Kasumi-1 (cell line): ENCODE measurements around the gene APBA1.

Experiments used
- DNase-seq, 2 experiments: peaks; one replicate each; lab custom pipeline; 2025; lab: John Stamatoyannopoulos, UW

Gene APBA1

DNA sequence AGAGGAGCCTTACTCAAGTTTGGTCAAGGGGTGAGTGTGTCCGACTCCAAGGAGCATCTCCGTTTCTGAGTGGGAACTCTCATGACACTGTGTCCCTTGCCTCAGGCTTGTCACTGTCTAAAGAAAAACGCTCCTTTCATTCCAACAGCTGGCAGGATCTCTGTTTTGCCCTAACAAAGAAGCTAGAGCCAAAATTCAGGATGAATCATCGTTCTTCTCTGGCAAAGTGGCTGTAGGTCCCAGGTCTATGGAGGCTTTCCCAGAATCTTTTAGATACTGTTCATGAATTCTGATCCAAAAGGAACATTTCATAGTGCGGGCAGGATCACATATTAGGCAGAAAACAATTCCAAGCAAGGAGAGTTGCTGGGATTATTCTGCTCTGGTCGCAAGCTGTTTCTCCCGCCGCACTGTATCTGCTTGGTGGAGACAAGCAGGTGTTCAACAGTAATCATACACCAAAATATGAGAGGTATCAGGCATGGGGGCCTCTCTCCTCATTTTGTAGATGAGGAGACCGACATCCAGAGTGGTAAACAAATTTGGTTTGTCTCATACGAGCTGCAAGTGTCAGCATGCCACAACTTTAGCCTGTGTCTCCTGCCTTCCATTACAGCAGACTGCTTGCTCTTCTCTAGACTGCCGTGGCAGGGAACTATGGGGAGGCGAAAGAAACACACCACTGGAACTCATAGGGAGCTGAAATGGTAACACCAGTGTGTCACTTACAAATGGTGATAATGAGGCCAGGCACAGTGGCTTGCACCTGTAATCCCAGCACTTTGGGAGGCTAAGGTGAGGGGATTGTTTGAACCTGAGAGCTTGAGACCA is 274.6 kb downstream of the APBA1 start:
- DNase-seq = no peak

DNA sequence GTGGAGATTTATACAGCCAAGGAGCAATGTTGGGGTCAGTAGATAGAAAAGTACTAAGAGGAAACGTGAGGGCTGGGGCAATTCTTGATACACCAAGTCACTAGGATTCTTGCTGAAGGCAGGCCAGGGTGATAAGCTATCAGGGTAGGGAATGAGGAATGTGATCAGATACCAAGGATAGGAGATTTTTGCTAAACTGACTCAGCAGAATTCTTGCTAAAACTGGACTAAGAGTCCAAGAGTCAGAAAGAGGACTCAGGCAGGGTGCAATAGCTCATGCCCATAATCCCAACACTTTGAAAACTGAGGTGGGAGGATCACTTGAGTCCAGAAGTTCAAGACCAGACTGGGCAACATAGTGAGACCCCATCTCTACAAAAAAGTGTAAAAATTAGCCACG is 275.4 kb downstream of the APBA1 start:
- DNase-seq = no peak

GRCh38 chr9:69395718-69396117 is 276.5 kb downstream of the APBA1 start:
- no peak for DNase-seq

- no peak for DNase-seq
Measured at GRCh38 chr9:69393425-69393824, 278.7 kb downstream of the APBA1 start.

GRCh38 chr9:69392826-69393225 is 279.3 kb downstream of the APBA1 start:
- DNase-seq = no peak

DNA sequence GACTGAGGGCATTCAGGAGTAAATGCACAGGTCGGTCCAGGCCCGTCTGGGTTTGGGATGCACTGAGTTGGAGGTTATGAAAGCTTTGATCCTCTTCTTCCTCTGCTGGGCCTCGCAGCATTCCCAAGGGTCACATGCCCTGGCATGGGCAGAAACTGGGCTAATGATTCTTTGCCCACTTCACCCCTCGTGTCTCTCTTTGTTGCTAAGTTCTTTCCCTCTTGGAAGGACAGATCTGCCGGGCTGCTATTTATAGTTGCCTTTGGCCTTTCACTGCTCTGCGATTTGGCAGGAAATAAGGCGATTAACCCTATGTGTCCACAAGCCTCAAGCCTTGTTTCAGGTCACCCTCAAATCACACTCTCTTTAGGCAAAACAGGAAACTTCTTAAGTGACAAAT is 280.2 kb downstream of the APBA1 start:
- DNase-seq = no peak

- no peak for DNase-seq
Measured at GRCh38 chr9:69391487-69391886, 280.7 kb downstream of the APBA1 start.

- DNase-seq = no peak
Measured at GRCh38 chr9:69389437-69389995, 282.7 kb downstream of the APBA1 start.

- DNase-seq = no peak
Measured at GRCh38 chr9:69388596-69388995, 283.6 kb downstream of the APBA1 start.

DNA sequence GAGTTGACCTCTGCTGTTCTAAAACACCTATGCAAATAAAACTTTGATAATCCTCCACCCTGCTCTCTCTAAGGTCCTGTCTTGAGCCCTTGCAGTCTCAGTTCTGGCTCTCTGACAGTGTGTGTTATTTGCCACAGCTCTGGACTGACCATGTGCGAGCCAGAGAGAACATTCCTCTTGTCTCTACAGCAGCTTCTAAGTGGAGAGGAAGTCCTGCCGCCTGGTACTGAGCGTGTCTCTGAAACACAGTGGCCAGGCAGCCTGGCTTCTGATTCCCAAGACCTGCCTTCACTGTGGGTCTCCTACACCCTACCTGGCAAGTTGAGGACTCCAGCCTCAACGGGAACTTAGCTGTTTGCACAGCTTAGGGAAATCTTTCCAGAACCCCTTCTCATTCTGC is 285.5 kb downstream of the APBA1 start:
- no peak for DNase-seq

DNA sequence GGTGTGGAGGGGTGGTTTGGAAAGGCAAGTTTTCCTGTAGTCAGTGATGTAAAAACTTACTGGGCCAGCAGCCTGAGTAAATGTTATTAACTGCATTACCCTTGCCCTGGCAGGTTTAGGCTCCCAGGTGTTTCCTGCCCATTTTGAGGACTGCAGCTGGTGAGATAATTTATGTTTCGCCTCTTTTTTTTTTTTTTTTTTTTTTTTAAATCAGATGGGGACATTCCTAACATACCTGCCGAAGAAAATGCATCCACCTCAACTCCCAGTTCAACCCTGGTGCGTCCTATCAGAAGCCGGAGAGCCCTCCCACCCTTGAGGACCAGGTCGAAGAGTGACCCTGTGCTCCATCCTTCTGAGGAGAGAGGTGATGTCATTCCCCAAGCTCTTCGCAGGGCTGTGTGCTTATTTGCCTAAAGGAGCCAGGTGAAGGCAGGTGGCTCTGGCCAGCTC is 286.6 kb downstream of the APBA1 start:
- no peak for DNase-seq

DNA sequence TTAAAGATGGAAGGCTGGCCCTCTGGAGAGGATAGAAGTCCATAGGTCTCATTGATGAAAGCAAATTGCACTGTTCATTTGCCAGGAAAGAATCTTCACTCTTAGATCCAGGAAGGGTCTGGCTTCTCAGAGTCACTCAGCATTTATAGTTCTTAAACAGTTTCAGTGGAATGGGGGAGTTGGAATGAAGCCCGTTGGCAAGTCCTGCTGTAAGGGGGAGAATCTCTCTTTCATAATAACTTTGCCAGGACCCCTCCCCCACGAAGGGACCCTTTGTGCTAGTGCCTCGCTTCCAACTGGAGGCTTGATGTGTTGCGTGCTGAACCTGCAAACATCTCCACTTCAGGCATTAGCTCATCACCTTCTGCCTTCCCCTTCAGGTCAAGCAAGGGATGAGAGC is 290.0 kb downstream of the APBA1 start:
- no peak for DNase-seq

DNA sequence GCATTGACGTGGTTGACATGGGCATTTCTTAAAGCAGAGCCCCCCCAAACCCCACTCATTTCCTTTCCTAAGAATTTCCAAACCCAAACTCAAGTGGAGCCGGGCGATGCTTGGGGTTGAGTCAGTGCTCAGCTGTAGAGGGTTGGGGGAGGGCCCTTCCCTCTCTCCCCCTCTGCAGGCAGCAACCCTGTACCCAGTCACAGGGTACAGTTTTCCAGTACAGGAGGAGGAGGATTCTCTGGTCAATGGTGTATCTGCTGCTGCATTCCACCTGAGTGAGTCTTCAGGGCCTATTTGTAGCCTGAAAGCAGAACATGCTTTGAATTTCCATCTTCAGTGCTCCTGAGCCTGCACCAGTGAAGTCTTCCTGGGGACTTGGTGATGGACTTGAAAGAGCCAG is 291.4 kb downstream of the APBA1 start:
- no peak for DNase-seq

DNA sequence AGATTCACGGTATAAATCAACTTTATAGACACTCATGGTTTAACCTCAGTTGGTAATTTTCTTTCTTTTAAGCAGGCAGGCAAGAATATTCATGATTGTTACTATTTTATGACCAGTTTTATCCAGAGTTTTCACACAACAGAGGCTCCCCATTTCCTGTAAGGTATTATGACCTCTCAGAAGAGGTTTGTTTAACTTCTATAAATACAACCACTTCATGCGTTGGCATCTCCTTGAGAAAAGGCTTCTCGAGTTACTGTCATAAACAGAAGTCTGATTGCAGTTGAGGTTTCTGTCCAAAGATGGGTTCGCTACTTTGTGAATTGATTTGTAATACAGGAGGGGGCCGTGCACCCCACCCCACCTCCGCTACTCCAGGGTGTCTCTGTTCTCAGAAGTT is 291.9 kb downstream of the APBA1 start:
- DNase-seq = no peak

DNA sequence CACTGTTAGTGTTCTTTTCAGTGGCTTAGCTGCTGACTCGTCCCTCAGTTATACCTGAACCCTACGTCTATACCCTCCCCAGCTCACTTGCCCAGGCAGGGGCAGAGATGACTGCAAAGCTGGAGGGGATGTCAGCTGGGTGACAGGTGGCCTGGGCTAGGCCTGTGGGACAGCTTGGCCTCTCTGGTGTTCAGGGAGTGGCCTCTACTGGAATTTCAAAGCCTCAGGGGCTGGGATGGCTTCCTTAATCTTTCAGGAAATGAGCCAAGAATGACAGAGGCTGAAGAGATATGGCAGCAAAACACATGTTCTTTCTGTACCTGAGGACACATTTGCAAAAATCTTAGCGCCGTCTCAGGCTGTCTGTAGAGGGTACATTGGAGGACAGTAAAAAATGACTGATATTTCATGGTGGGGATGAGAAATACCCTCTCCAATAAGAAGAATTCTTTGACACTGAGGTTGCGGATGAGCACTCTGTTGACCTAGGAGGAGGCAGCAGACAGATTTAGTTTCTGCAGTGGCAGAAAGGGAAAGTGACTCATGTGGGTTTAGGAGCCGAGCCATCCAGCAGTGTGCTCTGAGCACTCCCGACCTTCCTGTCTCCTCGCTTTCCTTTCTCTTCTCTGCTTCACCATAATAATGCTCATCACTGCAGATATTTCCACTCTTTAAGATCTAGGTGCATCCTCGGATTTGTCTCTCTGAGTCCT is 292.7 kb downstream of the APBA1 start:
- DNase-seq = no peak

- no peak for DNase-seq
Measured at GRCh38 chr9:69377981-69378380, 294.2 kb downstream of the APBA1 start.
